Measurements from ENCODE around the gene CIPC.

DNA sequence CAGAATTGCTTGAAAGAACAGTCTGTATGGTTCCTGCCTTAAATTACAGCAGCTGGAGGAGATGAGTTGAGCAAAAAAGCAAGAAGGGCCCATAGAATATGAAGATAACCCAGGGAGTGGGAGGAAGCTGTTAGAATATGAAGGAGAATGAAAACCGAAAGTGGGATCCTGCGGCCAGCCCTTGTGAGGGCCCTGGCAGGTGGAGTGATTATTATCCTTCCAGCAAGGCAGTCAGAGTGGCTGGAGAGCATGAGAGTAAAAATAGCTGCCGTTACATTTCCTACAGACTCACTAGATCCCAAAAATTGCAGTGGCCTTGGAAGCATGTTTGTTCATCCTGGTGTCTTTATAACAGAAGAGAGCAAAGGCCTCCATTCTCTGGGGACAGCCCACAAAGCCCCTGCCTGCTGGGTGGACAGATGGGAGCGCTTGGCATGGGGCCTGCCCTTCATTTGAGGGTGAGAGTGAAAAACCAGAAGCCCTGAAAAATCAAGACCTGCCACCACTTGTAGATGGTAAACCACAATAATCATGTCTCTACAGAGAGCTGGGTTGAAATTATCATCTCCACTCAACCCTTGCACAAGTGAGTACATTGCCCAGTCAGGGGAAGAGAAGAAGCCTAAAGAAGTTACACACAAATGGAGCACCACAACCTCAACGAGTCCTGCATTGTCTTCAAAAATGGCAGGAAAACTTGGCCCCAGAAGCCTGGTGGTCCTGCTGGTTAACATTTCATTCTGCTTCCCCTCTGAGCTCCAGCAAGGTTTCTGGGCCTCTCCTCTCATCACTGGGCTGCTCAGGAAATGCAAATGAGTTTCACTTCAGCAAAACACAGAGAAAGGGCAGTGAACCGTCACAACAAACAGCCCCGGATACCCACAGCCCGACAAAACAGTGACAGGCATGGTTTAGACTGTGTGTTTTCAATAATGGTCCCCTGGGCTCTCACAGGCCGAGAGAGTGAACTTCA is 23.0 kb downstream of the CIPC start:
- TF ChIP-seq POLR2A (IDR thresholded peaks at IDR 0.05), result no peak
- TF ChIP-seq, protein P1, sequence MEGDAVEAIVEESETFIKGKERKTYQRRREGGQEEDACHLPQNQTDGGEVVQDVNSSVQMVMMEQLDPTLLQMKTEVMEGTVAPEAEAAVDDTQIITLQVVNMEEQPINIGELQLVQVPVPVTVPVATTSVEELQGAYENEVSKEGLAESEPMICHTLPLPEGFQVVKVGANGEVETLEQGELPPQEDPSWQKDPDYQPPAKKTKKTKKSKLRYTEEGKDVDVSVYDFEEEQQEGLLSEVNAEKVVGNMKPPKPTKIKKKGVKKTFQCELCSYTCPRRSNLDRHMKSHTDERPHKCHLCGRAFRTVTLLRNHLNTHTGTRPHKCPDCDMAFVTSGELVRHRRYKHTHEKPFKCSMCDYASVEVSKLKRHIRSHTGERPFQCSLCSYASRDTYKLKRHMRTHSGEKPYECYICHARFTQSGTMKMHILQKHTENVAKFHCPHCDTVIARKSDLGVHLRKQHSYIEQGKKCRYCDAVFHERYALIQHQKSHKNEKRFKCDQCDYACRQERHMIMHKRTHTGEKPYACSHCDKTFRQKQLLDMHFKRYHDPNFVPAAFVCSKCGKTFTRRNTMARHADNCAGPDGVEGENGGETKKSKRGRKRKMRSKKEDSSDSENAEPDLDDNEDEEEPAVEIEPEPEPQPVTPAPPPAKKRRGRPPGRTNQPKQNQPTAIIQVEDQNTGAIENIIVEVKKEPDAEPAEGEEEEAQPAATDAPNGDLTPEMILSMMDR (IDR thresholded peaks at IDR 0.05), result no peak

Measured in stomach (tissue), 4 donors.